ENCODE measurements around the gene IMPA2.

GRCh38 chr18:11978956-11979355, 2.4 kb upstream of the IMPA2 start:
- TF ChIP-seq POLR2A (IDR thresholded peaks at IDR 0.05; ENCODE audit: low read depth, low read length) (no peak), POLR2AphosphoS5 (IDR thresholded peaks at IDR 0.05; ENCODE audit: low read depth, low read length) (no peak)

Measured in GM12892 (cell line).